Heart right ventricle (tissue), 16 donors: Measurements from ENCODE around the gene NEK10. TPM values are rescaled to one million over a fixed set of nuclear protein-coding genes. Genes with fewer than 3 reads are reported as not detected.

Experiments
- ATAC-seq, 8 donors: fragments of 200-7000 bp; cut with Tn5 transposase; one replicate each; pipeline ENCODE4 v1.9.1; 2020; ENCODE audit warnings: mild to moderate bottlenecking in 8 of 8, moderate library complexity in 8 of 8, moderate number of reproducible peaks in 1 of 8
- DNase-seq, 2 donors: peaks; one replicate each; pipeline ENCODE4 v3.0.0-alpha.2; 2020
- H3K27ac ChIP-seq, 10 donors: fragments of 200-600 bp; sonication (generic) in 2 of 10; one replicate each; pipeline versions ENCODE4 v1.5.0 to v1.8.0; 2020 to 2022; ENCODE audit warnings: mild to moderate bottlenecking in 3 of 10
- H3K27me3 ChIP-seq, 7 donors: fragments of 200-600 bp; one replicate each; pipeline ENCODE4 v1.8.0; 2021 to 2022; ENCODE audit warnings: mild to moderate bottlenecking in 2 of 7
- H3K36me3 ChIP-seq, 9 donors: fragments of 200-600 bp; sonication (generic) in 1 of 9; one replicate each; pipeline versions ENCODE4 v1.5.0 to v1.8.0; 2020 to 2022; ENCODE audit warnings: mild to moderate bottlenecking in 2 of 9
- H3K4me1 ChIP-seq, 9 donors: fragments of 200-600 bp; sonication (generic) in 1 of 9; one replicate each; pipeline versions ENCODE4 v1.5.0 to v1.8.0; 2020 to 2022; ENCODE audit warnings: mild to moderate bottlenecking in 4 of 9
- H3K4me3 ChIP-seq, 10 donors: fragments of 200-600 bp; sonication (generic) in 2 of 10; one replicate each; pipeline versions ENCODE4 v1.5.0 to v1.8.0; 2020 to 2022; ENCODE audit warnings: mild to moderate bottlenecking in 7 of 10, moderate library complexity in 2 of 10
- H3K9me3 ChIP-seq, 11 donors: fragments of 200-600 bp in 10 of 11; sonication (generic) in 2 of 11; one replicate each; pipeline versions ENCODE4 v1.5.0 to v1.8.0; 2013 to 2022; ENCODE audit warnings: mild to moderate bottlenecking in 2 of 11, control low read depth in 1 of 11, moderate library complexity in 1 of 11
- CTCF ChIP-seq, 9 donors: fragments of 200-600 bp; sonication (generic) in 2 of 9; IDR thresholded peaks; one replicate each; pipeline versions ENCODE4 v1.5.0 to v1.8.0; 2021 to 2022; ENCODE audit warnings: antibody characterized with exemption in 9 of 9, mild to moderate bottlenecking in 5 of 9, moderate library complexity in 1 of 9
- WGBS, 2 donors: extraction: QIAGEN DNeasy Blood & Tissue Kit; methylation state at CpG; one replicate each; pipeline ENCODE4 v1.1.7; 2013; ENCODE audit warnings: inconsistent platforms in 1 of 2; 5-methylcytosine and 5-hydroxymethylcytosine counted together
- intact Hi-C, 10 donors: fragments of 100-400 bp; cut with DNase I; formaldehyde crosslinking; loops; one replicate each; pipeline versions ENCODE4 v1.11.1 to v1.14.2; 2022
- polyA plus RNA-seq, 2 donors: library from polyadenylated mRNA; stranded (reverse); fragments of 200-250 nt; gene quantifications; one replicate each; pipeline ENCODE4 v1.2.3, GENCODE V29; 2013
- total RNA-seq, 10 donors: library from RNA; stranded (reverse); fragmentation: NEBNext Ultra II Directional in 3 of 10; extraction: Animal tissue kit (Norgen Biotek cat#: 25700) in 3 of 10; gene quantifications; one replicate each; pipeline versions ENCODE4 v1.2.1 to v1.2.4, GENCODE V29; 2021 to 2023
- donor health status: Arrhythmogenic right ventricular cardiomyopathy.
- donor health status: ischemic (EF 13 %, LVEDD 7.1; RV severe dilation, severe dysfunction).
- donor health status: healthy with polysubstance abuse.
- donor health status: DM: no; HTN: yes; CAD: no.
- donor health status: DM: no; HTN: no; CAD: no.
- donor health status: ischemic (EF 25% LVEDD 6.9; RV normal size, moderate dysfunction).
- donor health status: ischemic (EF 25% LVEDD 5.7; RV mildly dilated, moderate dysfunction).
- donor health status: healthy.
- donor health status: DM: yes; HTN: yes; CAD: no.
- donor health status: Ischemic cardiomyopathy.
- donor health status: ischemic (EF 35%, LVEDD 5.7; RV mildly dilated, moderate dysfunction).
- donor health status: nonischemic (EF 11% LVEDD 7.7; RV severe dilation, severe dysfunction).
- donor health status: DM: yes; HTN: yes; CAD: no.
- donor health status: PGD.
- donor health status: ischemic (EF 29% LVEDD 5.4; RV normal size, mild dysfunction).
- donor health status: nonischemic (EF 23%, LVEDD 6.1; RV moderate dilation, normal function).

NEK10 gene
- total and polyA plus RNA-seq, 12 donors = 0.36 to 17.5 (median 7.8) TPM

GRCh38 chr3:27354588-27355203 is 14.5 kb downstream of the NEK10 start:
- intact Hi-C loops = loop anchor here in 1 of 10 donors (5.0 kb wide), 1 partner anchor 42 kb away; no protein-coding TSS in a partner anchor
- no peak for ATAC-seq
- 63 to 71% methylated on average over 4 of the region's 4 CpGs for WGBS, 2 donors
- no peak for TF ChIP-seq CTCF (IDR thresholded peaks at IDR 0.05)
- DNase-seq = no peak
- peaks cover 0 to 21% (median 0%) of the 10 kb centered on the region in 9 donors for H3K4me1 ChIP-seq
- no peaks in the 10 kb centered on the region for H3K36me3 ChIP-seq
- H3K27me3 ChIP-seq = no peaks in the 10 kb centered on the region
- H3K4me3 ChIP-seq = no peak overlapping the region
- H3K9me3 ChIP-seq = no peaks in the 10 kb centered on the region
- no peak overlapping the region for H3K27ac ChIP-seq

- H3K9me3 ChIP-seq = no peaks in the 10 kb centered on the region
- no peak overlapping the region for H3K4me3 ChIP-seq
- TF ChIP-seq CTCF (IDR thresholded peaks at IDR 0.05) = no peak
- peaks cover 0 to 18% (median 0%) of the 10 kb centered on the region in 9 donors for H3K4me1 ChIP-seq
- no peaks in the 10 kb centered on the region for H3K27me3 ChIP-seq
- intact Hi-C loops = no loop called here
- ATAC-seq = no peak
- no peak for DNase-seq
- H3K27ac ChIP-seq = no peak overlapping the region
- H3K36me3 ChIP-seq = no peaks in the 10 kb centered on the region
- WGBS, 2 donors = 62 to 71% methylated on average over 5 of the region's 5 CpGs
Observed at GRCh38 chr3:27354161-27354560, 15.0 kb downstream of the NEK10 start.

- DNase-seq (no peak), ATAC-seq (no peak)
- H3K4me1 ChIP-seq = peaks cover 0 to 8% (median 0%) of the 10 kb centered on the region in 9 donors
- no peak overlapping the region for H3K27ac ChIP-seq
- intact Hi-C loops = no loop called here
- no peaks in the 10 kb centered on the region for H3K36me3 ChIP-seq
- no peak overlapping the region for H3K4me3 ChIP-seq
- H3K27me3 ChIP-seq = no peaks in the 10 kb centered on the region
- 87 to 88% methylated on average over 1 of the region's 1 CpG for WGBS, 2 donors
- H3K9me3 ChIP-seq = no peaks in the 10 kb centered on the region
- no peak for TF ChIP-seq CTCF (IDR thresholded peaks at IDR 0.05)
Observed at GRCh38 chr3:27353221-27353620, 16.0 kb downstream of the NEK10 start.

GRCh38 chr3:27352047-27352446 is 17.1 kb downstream of the NEK10 start:
- DNase-seq (no peak), ATAC-seq (no peak)
- peaks cover 0 to 4% (median 0%) of the 10 kb centered on the region in 9 donors for H3K4me1 ChIP-seq
- no peaks in the 10 kb centered on the region for H3K36me3 ChIP-seq
- H3K9me3 ChIP-seq = no peaks in the 10 kb centered on the region
- WGBS, 2 donors = 76 to 81% methylated on average over 3 of the region's 3 CpGs
- intact Hi-C loops = no loop called here
- H3K4me3 ChIP-seq = no peak overlapping the region
- no peak for TF ChIP-seq CTCF (IDR thresholded peaks at IDR 0.05)
- no peaks in the 10 kb centered on the region for H3K27me3 ChIP-seq
- no peak overlapping the region for H3K27ac ChIP-seq
